22Rv1 (cell line): ENCODE measurements around the gene WDR83.

Experiments used
- CTCF ChIP-seq: fragments of 450-650 bp; IDR thresholded peaks from 2 replicates; pipeline ENCODE4 v1.5.1; 2017; ENCODE audit warnings: mild to moderate bottlenecking
- ZFX ChIP-seq: fragments of 450-650 bp; IDR thresholded peaks from 2 replicates; pipeline ENCODE4 v1.6.1; 2017; ENCODE audit warnings: antibody characterized with exemption, borderline replicate concordance

- TF ChIP-seq CTCF (no peak), ZFX (no peak)
Measured at GRCh38 chr19:12675399-12675798, 8.8 kb downstream of the WDR83 start.
